GM12875 (cell line): ENCODE measurements around the gene TEX35.

Experiments used
- H3K4me3 ChIP-seq: one replicate; pipeline ENCODE4 v1.5.1; 2011; ENCODE audit warnings: low read depth, low read length, control low read depth
- CTCF ChIP-seq: IDR thresholded peaks from 2 replicates; pipeline ENCODE4 v1.5.1; 2011; ENCODE audit warnings: low read depth, mild to moderate bottlenecking, control low read depth, inconsistent platforms, low read length, moderate library complexity, borderline replicate concordance; ENCODE audit not compliant: insufficient read depth

Gene TEX35

GRCh38 chr1:178516110-178516509 lies 3.2 kb downstream of the TEX35 start:
- no peak overlapping the region for H3K4me3 ChIP-seq
- TF ChIP-seq CTCF: no peak

GRCh38 chr1:178518894-178519293 lies 6.0 kb downstream of the TEX35 start:
- no peak for TF ChIP-seq CTCF
- H3K4me3 ChIP-seq: no peak overlapping the region

- TF ChIP-seq CTCF: no peak
- no peak overlapping the region for H3K4me3 ChIP-seq
Measured at GRCh38 chr1:178520803-178521202, 7.9 kb downstream of the TEX35 start.

- TF ChIP-seq CTCF: no peak
- no peak overlapping the region for H3K4me3 ChIP-seq
Measured at GRCh38 chr1:178521241-178521640, 8.3 kb downstream of the TEX35 start.

GRCh38 chr1:178527117-178527516 lies 14.2 kb downstream of the TEX35 start:
- TF ChIP-seq CTCF: no peak
- H3K4me3 ChIP-seq: no peak overlapping the region

- TF ChIP-seq CTCF: no peak
- H3K4me3 ChIP-seq: no peak overlapping the region
Measured at GRCh38 chr1:178528228-178528952, 15.5 kb downstream of the TEX35 start.

- TF ChIP-seq CTCF: no peak
- no peak overlapping the region for H3K4me3 ChIP-seq
Measured at GRCh38 chr1:178528953-178529335, 16.0 kb downstream of the TEX35 start.
